CD8-positive, alpha-beta memory T cell (primary cell): ENCODE measurements around the gene CTNNA2. TPM values are rescaled to one million over a fixed set of nuclear protein-coding genes. Genes with fewer than 3 reads are reported as not detected.

ENCODE experiments used
- CTCF ChIA-PET: fragments of 350-600 bp; sonication (Branson Sonifier 250); formaldehyde crosslinking; loops from one replicate; lab custom pipeline; 2021; ENCODE audit warnings: antibody characterized with exemption; lab: Charles Lee
- POLR2A ChIA-PET: fragments of 350-600 bp; sonication (Branson Sonifier 250); formaldehyde crosslinking; loops from one replicate; lab custom pipeline; 2021; ENCODE audit warnings: antibody characterized with exemption; lab: Charles Lee
- DNase-seq, 5 donors: peaks; one replicate each; pipeline versions ENCODE4 v3.0.0 to v3.0.0-alpha.2; 2020 to 2022; ENCODE audit warnings: mixed read lengths in 1 of 5
- H3K27ac ChIP-seq: one replicate; pipeline ENCODE4 v1.7.0; 2013; ENCODE audit warnings: low read depth, mild to moderate bottlenecking, low read length, moderate library complexity
- H3K27me3 ChIP-seq: 2 replicates; pipeline ENCODE4 v1.7.0; 2013; ENCODE audit warnings: low read length, mild to moderate bottlenecking; ENCODE audit not compliant: insufficient read depth, poor library complexity, severe bottlenecking
- H3K36me3 ChIP-seq: 2 replicates; pipeline ENCODE4 v1.7.0; 2013; ENCODE audit warnings: mild to moderate bottlenecking, low read length, moderate library complexity; ENCODE audit not compliant: insufficient read depth
- H3K4me1 ChIP-seq: 2 replicates; pipeline ENCODE4 v1.7.0; 2013; ENCODE audit warnings: mild to moderate bottlenecking, low read length, moderate library complexity; ENCODE audit not compliant: insufficient read depth
- H3K4me3 ChIP-seq: 2 replicates; pipeline ENCODE4 v1.7.0; 2013; ENCODE audit warnings: mild to moderate bottlenecking, low read length
- H3K9me3 ChIP-seq: 2 replicates; pipeline ENCODE4 v1.7.0; 2013; ENCODE audit warnings: mild to moderate bottlenecking, low read length
- H3K27ac Mint-ChIP-seq, 8 donors: one replicate each; pipeline ENCODE4 v1.8.0; 2020 to 2021; ENCODE audit warnings: mixed read lengths in 8 of 8, mild to moderate bottlenecking in 6 of 8, inconsistent platforms in 3 of 8, moderate library complexity in 3 of 8
- H3K27me3 Mint-ChIP-seq, 2 donors: one replicate each; pipeline ENCODE4 v1.8.0; 2020 to 2021; ENCODE audit warnings: mixed read lengths in 2 of 2, mild to moderate bottlenecking in 1 of 2, moderate library complexity in 1 of 2
- H3K36me3 Mint-ChIP-seq, 3 donors: one replicate each; pipeline ENCODE4 v1.8.0; 2020 to 2021; ENCODE audit warnings: mixed read lengths in 3 of 3, inconsistent platforms in 1 of 3, mild to moderate bottlenecking in 1 of 3
- H3K4me1 Mint-ChIP-seq, 3 donors: one replicate each; pipeline ENCODE4 v1.8.0; 2020 to 2021; ENCODE audit warnings: mixed read lengths in 3 of 3, inconsistent platforms in 1 of 3, mild to moderate bottlenecking in 1 of 3
- H3K4me3 Mint-ChIP-seq, 7 donors: one replicate each; pipeline ENCODE4 v1.8.0; 2020 to 2021; ENCODE audit warnings: mixed read lengths in 7 of 7, mild to moderate bottlenecking in 6 of 7, moderate library complexity in 4 of 7, inconsistent platforms in 2 of 7
- H3K9me3 Mint-ChIP-seq, 5 donors: one replicate each; pipeline ENCODE4 v1.8.0; 2020 to 2022; ENCODE audit warnings: mixed read lengths in 5 of 5, mild to moderate bottlenecking in 3 of 5, moderate library complexity in 2 of 5, inconsistent platforms in 1 of 5
- polyA plus RNA-seq: library from polyadenylated mRNA; unstranded; fragments of 300-500 nt; fragmentation: Illumina TruSeq; gene quantifications from one replicate; pipeline ENCODE4 v1.2.3, GENCODE V29; 2021
- total RNA-seq, 2 experiments: library from RNA; stranded (reverse); gene quantifications; one replicate each; pipeline ENCODE4 v1.2.3, GENCODE V29; 2021

Gene CTNNA2
- total and polyA plus RNA-seq, 3 experiments from 2014 or later, result not detected

DNA sequence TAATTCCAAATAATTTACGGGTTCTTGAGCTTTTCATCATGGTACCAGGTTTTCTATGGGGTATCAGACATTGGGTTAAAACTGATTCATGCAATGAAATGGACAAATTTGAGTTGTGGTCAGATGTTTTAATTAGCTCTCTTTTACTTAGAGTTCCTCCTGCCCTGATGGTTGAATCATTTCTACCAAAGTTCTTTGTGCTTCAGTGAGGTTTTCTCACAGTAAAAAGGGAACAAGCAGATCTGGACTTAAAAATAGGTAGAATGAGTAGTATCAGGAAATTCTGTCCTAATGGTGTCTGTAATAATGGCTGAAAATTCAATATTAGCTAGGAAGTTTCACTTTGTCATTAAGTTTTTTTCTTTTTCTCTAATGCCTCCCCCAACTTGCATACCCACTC lies 951.4 kb downstream of the CTNNA2 start:
- Mint-ChIP-seq H3K27ac (no peak overlapping the region), H3K4me3 (no peak overlapping the region), H3K27me3 (no peaks in the 10 kb centered on the region), H3K9me3 (peaks cover 6 to 20% (median 16%) of the 10 kb centered on the region in 5 donors), H3K4me1 (no peaks in the 10 kb centered on the region), H3K36me3 (no peaks in the 10 kb centered on the region)
- no peak overlapping the region for H3K27ac ChIP-seq
- no peak for DNase-seq
- H3K4me1 ChIP-seq, result no peaks in the 10 kb centered on the region
- ChIA-PET CTCF (no interaction called here), POLR2A (no interaction called here)
- no peaks in the 10 kb centered on the region for H3K36me3 ChIP-seq
- H3K27me3 ChIP-seq, result no peaks in the 10 kb centered on the region
- H3K9me3 ChIP-seq, result no peaks in the 10 kb centered on the region
- no peak overlapping the region for H3K4me3 ChIP-seq

DNA sequence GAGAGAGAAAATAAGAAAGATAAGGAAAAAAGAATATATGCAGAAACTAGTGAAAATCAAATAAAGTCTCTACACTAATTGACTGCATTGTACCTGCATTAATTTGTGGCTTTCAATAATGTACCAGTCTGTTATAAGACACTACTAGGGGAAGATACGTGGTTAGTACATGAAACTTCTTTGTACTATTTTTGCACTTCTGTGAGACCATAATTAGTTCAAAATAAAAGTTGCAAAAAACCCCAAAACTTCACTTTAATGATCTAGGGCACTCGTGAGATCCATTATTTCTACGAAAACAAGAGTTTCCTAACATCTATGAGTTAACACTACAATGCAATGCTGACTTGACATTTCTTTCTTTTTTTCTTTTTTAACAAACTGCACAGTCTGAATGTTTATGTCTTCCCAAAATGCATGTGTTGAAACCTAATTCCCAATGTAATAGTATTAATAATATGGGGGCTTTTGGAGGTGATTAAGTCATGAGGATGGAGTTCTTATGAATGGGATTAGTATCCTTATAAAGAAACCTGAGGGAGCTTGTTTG lies 954.5 kb downstream of the CTNNA2 start:
- peaks cover 10 to 26% (median 13%) of the 10 kb centered on the region in 5 donors for H3K9me3 Mint-ChIP-seq
- no peak overlapping the region for H3K4me3 Mint-ChIP-seq
- no peak for DNase-seq
- Histone ChIP-seq H3K36me3 (no peaks in the 10 kb centered on the region), H3K9me3 (no peaks in the 10 kb centered on the region), H3K27ac (no peak overlapping the region), H3K4me1 (no peaks in the 10 kb centered on the region), H3K4me3 (no peak overlapping the region), H3K27me3 (no peaks in the 10 kb centered on the region)
- POLR2A ChIA-PET, result no interaction called here
- H3K27ac Mint-ChIP-seq, result no peak overlapping the region
- H3K4me1 Mint-ChIP-seq, result no peaks in the 10 kb centered on the region
- H3K27me3 Mint-ChIP-seq, result no peaks in the 10 kb centered on the region
- H3K36me3 Mint-ChIP-seq, result no peaks in the 10 kb centered on the region
- CTCF ChIA-PET, result no interaction called here

DNA sequence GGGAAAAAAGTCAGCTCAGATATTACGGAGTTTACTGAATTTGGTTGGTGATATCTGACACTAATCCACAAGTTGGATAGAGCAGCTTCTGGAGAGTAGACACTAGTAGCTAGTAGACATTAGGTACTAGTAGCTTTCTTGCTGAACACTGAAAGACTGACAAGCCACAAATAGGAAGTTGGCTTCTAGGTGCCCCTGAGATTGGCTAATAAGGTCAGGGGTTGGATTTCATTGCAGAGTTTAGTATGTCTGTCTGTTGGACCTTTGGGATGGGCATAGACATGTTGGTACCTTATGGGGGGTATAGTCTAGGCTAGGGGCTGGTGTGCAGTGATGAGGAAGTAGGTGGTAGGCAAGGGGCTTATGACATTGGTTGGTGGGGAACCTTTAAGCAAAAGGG lies 956.6 kb downstream of the CTNNA2 start:
- Histone ChIP-seq H3K4me3 (no peak overlapping the region), H3K36me3 (no peaks in the 10 kb centered on the region), H3K27me3 (no peaks in the 10 kb centered on the region), H3K4me1 (no peaks in the 10 kb centered on the region), H3K27ac (no peak overlapping the region), H3K9me3 (no peaks in the 10 kb centered on the region)
- CTCF ChIA-PET, result no interaction called here
- Mint-ChIP-seq H3K9me3 (peaks cover 2 to 35% (median 8%) of the 10 kb centered on the region in 5 donors), H3K4me3 (no peak overlapping the region), H3K27me3 (no peaks in the 10 kb centered on the region), H3K36me3 (no peaks in the 10 kb centered on the region), H3K4me1 (no peaks in the 10 kb centered on the region), H3K27ac (no peak overlapping the region)
- DNase-seq, result no peak
- POLR2A ChIA-PET, result no interaction called here

DNA sequence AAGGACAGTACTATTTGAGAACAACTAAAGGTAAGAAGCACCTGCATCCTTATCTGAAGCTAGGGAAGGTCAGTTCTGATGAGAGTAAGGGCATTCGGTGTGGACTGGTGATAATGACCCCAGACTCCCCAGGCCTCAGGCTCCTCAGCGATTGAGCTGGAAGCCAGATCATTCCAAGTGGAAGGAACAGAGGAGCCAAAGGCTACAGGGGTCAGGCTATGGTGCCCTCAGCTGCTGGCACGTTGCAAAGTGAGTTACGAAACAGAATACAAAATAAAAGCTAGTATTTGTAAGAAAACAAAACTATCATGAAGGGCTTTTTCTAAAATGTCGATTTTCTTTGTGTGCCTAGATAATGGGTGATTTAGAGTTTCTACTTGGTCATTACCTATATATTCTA lies 960.2 kb downstream of the CTNNA2 start:
- Mint-ChIP-seq H3K36me3 (no peaks in the 10 kb centered on the region), H3K4me3 (no peak overlapping the region), H3K9me3 (peaks cover 0 to 29% (median 10%) of the 10 kb centered on the region in 5 donors), H3K4me1 (no peaks in the 10 kb centered on the region), H3K27me3 (no peaks in the 10 kb centered on the region), H3K27ac (no peak overlapping the region)
- Histone ChIP-seq H3K27ac (no peak overlapping the region), H3K36me3 (no peaks in the 10 kb centered on the region), H3K4me3 (no peak overlapping the region), H3K27me3 (no peaks in the 10 kb centered on the region), H3K9me3 (no peaks in the 10 kb centered on the region), H3K4me1 (no peaks in the 10 kb centered on the region)
- ChIA-PET CTCF (no interaction called here), POLR2A (no interaction called here)
- no peak for DNase-seq

DNA sequence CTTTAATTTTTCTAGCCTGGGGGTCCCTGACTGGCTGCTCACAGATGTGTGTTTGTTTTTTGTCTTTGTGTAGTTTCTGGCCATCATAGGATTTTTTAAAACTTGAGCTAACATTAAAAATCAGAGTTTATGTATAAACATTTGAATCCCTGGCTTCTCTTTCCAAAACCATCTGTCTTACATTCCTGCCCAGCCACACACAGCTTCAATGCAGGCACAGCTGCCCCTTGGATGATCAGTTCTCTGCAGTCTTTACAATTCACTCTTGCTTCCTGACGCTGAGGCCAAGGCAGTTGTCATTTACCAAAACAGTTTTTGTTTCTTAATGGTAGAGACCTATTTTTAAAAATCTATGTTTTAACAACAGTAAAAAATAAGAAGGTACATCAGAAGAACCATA lies 960.9 kb downstream of the CTNNA2 start:
- no peaks in the 10 kb centered on the region for H3K36me3 ChIP-seq
- Mint-ChIP-seq H3K27me3 (no peaks in the 10 kb centered on the region), H3K9me3 (peaks cover 4 to 29% (median 9%) of the 10 kb centered on the region in 5 donors), H3K4me1 (no peaks in the 10 kb centered on the region), H3K27ac (no peak overlapping the region), H3K36me3 (no peaks in the 10 kb centered on the region), H3K4me3 (no peak overlapping the region)
- H3K4me1 ChIP-seq, result no peaks in the 10 kb centered on the region
- no peaks in the 10 kb centered on the region for H3K9me3 ChIP-seq
- CTCF ChIA-PET, result no interaction called here
- no peaks in the 10 kb centered on the region for H3K27me3 ChIP-seq
- no peak for DNase-seq
- H3K27ac ChIP-seq, result no peak overlapping the region
- POLR2A ChIA-PET, result no interaction called here
- no peak overlapping the region for H3K4me3 ChIP-seq

DNA sequence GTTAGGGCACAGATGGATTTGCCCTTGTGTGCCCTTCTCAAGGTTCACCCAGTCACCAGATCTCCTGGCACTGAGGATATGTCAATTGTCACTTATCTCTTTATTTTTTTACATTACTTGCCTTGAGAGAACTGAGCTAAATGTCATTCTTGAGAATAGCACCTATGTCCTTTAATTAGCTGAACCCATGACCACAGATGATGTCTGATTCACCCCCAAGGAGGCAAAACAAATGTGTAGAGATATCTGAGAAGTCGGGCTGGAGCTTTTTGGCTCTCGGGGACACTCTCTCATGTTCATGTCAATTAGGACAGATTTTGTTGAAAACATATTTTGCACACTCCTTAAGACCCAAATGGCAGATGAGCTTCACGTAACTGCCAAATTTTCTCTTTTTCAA lies 963.1 kb downstream of the CTNNA2 start:
- ChIA-PET POLR2A (no interaction called here), CTCF (no interaction called here)
- Mint-ChIP-seq H3K4me1 (no peaks in the 10 kb centered on the region), H3K36me3 (no peaks in the 10 kb centered on the region), H3K27ac (no peak overlapping the region), H3K9me3 (peaks cover 4 to 22% (median 5%) of the 10 kb centered on the region in 5 donors), H3K4me3 (no peak overlapping the region), H3K27me3 (no peaks in the 10 kb centered on the region)
- Histone ChIP-seq H3K27me3 (no peaks in the 10 kb centered on the region), H3K4me3 (no peak overlapping the region), H3K36me3 (no peaks in the 10 kb centered on the region), H3K9me3 (no peaks in the 10 kb centered on the region), H3K27ac (no peak overlapping the region), H3K4me1 (no peaks in the 10 kb centered on the region)
- no peak for DNase-seq

DNA sequence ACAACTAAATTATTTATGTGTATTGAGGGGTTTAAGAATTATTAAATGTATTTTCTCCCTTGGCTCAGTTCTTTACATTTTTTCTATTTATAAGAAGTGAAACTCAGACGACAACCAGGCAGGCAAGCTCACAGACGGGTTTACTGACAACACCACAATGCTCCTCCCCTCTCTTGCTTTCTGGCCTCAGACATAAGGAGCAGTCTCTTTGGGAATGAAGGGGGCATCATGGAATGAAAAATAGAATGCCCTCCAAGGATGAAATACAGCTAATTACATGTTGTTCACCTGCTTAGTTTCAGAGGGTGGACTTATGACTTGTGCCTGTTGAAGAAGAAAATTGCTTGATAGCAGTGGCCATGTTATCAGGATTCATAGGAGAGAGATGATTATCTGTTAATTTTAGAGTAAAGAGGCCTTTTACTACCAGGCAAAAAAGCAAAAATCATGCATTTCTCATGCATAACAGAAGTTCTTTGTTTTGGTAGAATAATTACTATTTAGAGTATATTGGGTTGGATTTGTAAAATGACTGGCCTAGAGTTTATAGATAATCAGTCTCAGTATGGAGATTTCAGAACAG lies 963.8 kb downstream of the CTNNA2 start:
- no peak overlapping the region for H3K27ac ChIP-seq
- H3K36me3 Mint-ChIP-seq, result no peaks in the 10 kb centered on the region
- no peaks in the 10 kb centered on the region for H3K36me3 ChIP-seq
- no peak overlapping the region for H3K4me3 ChIP-seq
- no peak overlapping the region for H3K27ac Mint-ChIP-seq
- H3K4me1 ChIP-seq, result no peaks in the 10 kb centered on the region
- no peaks in the 10 kb centered on the region for H3K27me3 Mint-ChIP-seq
- no peaks in the 10 kb centered on the region for H3K4me1 Mint-ChIP-seq
- no peak for DNase-seq
- no peaks in the 10 kb centered on the region for H3K27me3 ChIP-seq
- ChIA-PET POLR2A (no interaction called here), CTCF (no interaction called here)
- no peak overlapping the region for H3K4me3 Mint-ChIP-seq
- H3K9me3 ChIP-seq, result no peaks in the 10 kb centered on the region
- peaks cover 2 to 16% (median 5%) of the 10 kb centered on the region in 5 donors for H3K9me3 Mint-ChIP-seq

DNA sequence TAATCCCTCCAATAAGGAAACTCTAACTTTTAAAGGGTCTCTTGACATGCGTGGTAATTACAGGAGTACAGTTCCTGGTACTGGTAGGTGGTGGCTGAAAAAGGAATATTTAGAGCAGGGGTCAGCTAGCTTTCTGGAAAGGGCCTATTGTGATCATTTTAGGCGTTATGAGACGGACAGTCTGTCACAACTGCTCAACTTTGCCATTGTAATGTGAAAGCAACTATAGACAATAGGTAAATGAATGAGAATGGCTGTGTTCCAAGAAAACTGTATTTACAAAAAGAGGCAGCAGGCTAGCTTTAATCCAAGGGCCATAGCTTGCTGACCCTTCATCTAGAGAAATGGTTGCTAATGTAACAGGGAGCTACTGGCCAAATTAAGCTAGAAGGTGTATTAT lies 969.4 kb downstream of the CTNNA2 start:
- no peak for DNase-seq
- no peaks in the 10 kb centered on the region for H3K27me3 Mint-ChIP-seq
- no peaks in the 10 kb centered on the region for H3K36me3 Mint-ChIP-seq
- no peak overlapping the region for H3K27ac Mint-ChIP-seq
- H3K9me3 ChIP-seq, result no peaks in the 10 kb centered on the region
- H3K9me3 Mint-ChIP-seq, result peaks cover 0 to 22% (median 2%) of the 10 kb centered on the region in 5 donors
- no peak overlapping the region for H3K27ac ChIP-seq
- H3K4me3 Mint-ChIP-seq, result no peak overlapping the region
- ChIA-PET CTCF (no interaction called here), POLR2A (no interaction called here)
- H3K4me1 Mint-ChIP-seq, result no peaks in the 10 kb centered on the region
- no peaks in the 10 kb centered on the region for H3K36me3 ChIP-seq
- no peak overlapping the region for H3K4me3 ChIP-seq
- no peaks in the 10 kb centered on the region for H3K27me3 ChIP-seq
- H3K4me1 ChIP-seq, result no peaks in the 10 kb centered on the region
